Cardiac muscle cell (in vitro differentiated cells and primary cell): ENCODE data around the gene NPY2R. TPM values are rescaled to one million over a fixed set of nuclear protein-coding genes. Genes with fewer than 3 reads are reported as not detected.

Experiments used
- DNase-seq, 2 donors: peaks; one replicate each; pipeline versions ENCODE4 v3.0.0 to v3.0.0-alpha.2; 2010 to 2017; ENCODE audit warnings: low read depth in 1 of 2, low spot score in 1 of 2
- H3K27ac ChIP-seq: fragments of 200-600 bp; sonication (generic); 2 replicates; pipeline ENCODE4 v1.5.1; 2016
- H3K27me3 ChIP-seq: fragments of 200-600 bp; sonication (generic); 2 replicates; pipeline ENCODE4 v1.6.0; 2016; ENCODE audit warnings: control low read depth
- H3K36me3 ChIP-seq: fragments of 200-600 bp; sonication (generic); 2 replicates; pipeline ENCODE4 v1.5.1; 2016; ENCODE audit warnings: control low read depth
- H3K4me1 ChIP-seq: fragments of 200-600 bp; sonication (generic); 2 replicates; pipeline ENCODE4 v1.8.1; 2017; ENCODE audit warnings: low read depth, mild to moderate bottlenecking, mixed run types
- H3K4me3 ChIP-seq: fragments of 200-600 bp; sonication (generic); 2 replicates; pipeline ENCODE4 v1.5.1; 2016; ENCODE audit warnings: mild to moderate bottlenecking
- H3K9me3 ChIP-seq: fragments of 200-600 bp; sonication (generic); 2 replicates; pipeline ENCODE4 v1.5.1; 2017; ENCODE audit warnings: low read depth, mild to moderate bottlenecking, control low read depth
- polyA plus RNA-seq: library from polyadenylated mRNA; unstranded; fragments of >200 nt; fragmentation: Nextera tagmentation; extraction: Ambion mirVana; gene quantifications from 2 replicates; pipeline ENCODE4 v1.2.1, GENCODE V29; 2016
- total RNA-seq: library from RNA; depleted of rRNA; stranded (reverse); fragments of >200 nt; gene quantifications from 2 replicates; pipeline ENCODE4 v1.2.3, GENCODE V29; 2016
- TF ChIP-seq, protein P1 (sequence below): IDR thresholded peaks from 2 replicates; pipeline ENCODE4 v1.5.1; 2012; ENCODE audit warnings: low read depth, mild to moderate bottlenecking, low read length

NPY2R gene
- total and polyA plus RNA-seq, 2 experiments from 2014 or later, result not detected

DNA sequence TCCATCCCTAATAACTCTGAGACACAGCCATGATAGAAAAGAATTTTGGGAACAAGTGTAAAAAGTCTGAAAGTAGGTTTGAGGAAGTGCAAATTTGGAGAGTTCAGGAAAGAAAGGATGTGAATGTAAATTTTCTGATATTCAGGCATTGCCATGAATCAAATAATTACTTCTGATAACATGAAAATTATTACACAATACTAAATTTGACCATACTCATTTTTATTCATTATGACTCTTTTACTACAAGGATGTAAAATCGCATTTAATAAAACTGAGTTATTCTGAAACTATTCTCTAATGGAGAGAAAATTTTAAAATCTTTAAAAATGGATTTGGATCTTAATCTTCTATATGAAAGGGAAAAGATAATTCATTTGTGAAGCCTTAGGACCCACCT, 33.8 kb upstream of the NPY2R start:
- H3K4me3 ChIP-seq, result no peak overlapping the region
- no peak for DNase-seq
- TF ChIP-seq, protein P1, sequence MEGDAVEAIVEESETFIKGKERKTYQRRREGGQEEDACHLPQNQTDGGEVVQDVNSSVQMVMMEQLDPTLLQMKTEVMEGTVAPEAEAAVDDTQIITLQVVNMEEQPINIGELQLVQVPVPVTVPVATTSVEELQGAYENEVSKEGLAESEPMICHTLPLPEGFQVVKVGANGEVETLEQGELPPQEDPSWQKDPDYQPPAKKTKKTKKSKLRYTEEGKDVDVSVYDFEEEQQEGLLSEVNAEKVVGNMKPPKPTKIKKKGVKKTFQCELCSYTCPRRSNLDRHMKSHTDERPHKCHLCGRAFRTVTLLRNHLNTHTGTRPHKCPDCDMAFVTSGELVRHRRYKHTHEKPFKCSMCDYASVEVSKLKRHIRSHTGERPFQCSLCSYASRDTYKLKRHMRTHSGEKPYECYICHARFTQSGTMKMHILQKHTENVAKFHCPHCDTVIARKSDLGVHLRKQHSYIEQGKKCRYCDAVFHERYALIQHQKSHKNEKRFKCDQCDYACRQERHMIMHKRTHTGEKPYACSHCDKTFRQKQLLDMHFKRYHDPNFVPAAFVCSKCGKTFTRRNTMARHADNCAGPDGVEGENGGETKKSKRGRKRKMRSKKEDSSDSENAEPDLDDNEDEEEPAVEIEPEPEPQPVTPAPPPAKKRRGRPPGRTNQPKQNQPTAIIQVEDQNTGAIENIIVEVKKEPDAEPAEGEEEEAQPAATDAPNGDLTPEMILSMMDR, result no peak
- H3K9me3 ChIP-seq, result no peaks in the 10 kb centered on the region
- no peaks in the 10 kb centered on the region for H3K4me1 ChIP-seq
- no peak overlapping the region for H3K27ac ChIP-seq
- H3K27me3 ChIP-seq, result no peaks in the 10 kb centered on the region
- no peaks in the 10 kb centered on the region for H3K36me3 ChIP-seq

DNA sequence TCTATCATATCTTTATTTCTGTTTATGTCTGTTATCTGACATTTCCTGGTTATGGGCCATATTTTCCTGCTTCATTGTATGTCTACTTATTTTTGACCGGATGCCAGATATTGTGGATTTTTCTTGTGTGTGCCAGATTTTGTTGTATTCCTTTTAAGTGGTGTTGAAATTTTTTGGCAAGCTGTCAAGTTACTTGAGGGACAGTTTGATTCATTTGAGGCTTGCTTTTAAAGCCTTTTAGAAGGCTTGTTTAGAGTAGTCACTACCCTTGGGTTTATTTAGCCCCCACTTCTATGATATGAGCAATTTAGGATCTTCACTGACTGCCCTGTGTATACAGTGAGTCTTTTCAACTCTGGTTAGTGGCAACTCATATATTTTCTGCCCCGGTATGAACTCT, 29.2 kb upstream of the NPY2R start:
- Histone ChIP-seq H3K36me3 (no peaks in the 10 kb centered on the region), H3K27me3 (no peaks in the 10 kb centered on the region), H3K27ac (no peak overlapping the region), H3K9me3 (no peaks in the 10 kb centered on the region), H3K4me1 (no peaks in the 10 kb centered on the region), H3K4me3 (no peak overlapping the region)
- TF ChIP-seq, protein P1, result no peak
- peak in 1 of 2 donors; percentile 97 for DNase-seq

DNA sequence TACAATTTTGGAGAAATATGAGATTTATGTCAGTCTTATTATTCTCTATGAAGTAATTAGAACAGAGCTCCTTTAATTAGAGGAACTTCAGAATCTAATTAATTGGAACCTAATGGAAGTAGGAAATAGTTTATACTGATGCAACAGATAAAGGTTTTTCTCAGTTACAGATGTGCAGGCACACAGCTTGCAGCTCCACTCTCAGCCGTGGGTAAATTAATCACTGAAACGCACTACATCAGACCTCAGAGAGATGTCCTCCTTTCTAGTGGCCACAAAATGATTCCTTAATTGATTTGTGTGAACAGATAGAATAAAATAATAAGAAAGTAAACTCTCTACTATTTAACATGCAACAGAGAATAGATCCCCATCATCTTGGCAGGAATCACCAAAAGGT, 21.5 kb upstream of the NPY2R start:
- Histone ChIP-seq H3K9me3 (no peaks in the 10 kb centered on the region), H3K4me3 (no peak overlapping the region), H3K36me3 (no peaks in the 10 kb centered on the region), H3K27me3 (no peaks in the 10 kb centered on the region), H3K27ac (no peak overlapping the region), H3K4me1 (no peaks in the 10 kb centered on the region)
- DNase-seq, result no peak
- TF ChIP-seq, protein P1, result no peak

DNA sequence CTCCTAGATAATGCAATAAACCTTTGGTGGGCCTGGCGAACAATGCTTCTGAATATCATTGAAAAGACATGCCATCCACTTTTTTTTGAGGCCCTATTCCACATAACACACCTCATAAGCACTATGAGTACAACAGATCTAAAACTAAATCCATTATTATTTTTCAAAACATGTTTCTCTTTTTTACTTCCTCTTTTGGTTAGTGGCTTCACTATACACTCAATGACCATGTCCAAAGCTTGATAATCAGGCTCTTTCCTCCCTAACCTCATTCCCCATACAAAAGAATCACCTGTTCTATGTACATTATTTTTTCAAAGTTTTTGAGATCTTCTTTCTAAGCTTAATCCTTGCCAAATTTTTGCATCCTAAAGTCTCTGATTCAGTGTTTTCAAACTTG, 20.4 kb upstream of the NPY2R start:
- no peaks in the 10 kb centered on the region for H3K36me3 ChIP-seq

DNA sequence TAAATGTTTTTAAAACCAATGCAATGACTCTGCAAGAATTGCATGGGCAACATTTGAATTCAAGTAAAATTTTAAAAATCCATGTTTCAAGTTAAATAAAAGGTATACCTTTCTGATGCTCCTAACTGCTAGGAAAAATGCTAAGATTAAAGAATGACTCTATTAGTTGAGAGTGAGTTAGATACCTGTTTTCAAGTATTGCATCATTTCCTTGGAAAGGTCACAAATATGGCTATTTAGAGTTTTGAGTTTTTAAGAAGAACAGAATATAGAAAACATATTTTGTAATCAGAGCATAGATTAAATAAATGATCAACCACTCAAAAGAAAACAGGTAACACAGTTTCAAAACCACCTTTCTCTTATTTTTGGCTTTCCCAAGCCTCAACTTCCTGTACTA, 18.3 kb upstream of the NPY2R start:
- DNase-seq, result no peak
- TF ChIP-seq, protein P1, result no peak
- Histone ChIP-seq H3K4me1 (no peaks in the 10 kb centered on the region), H3K27me3 (no peaks in the 10 kb centered on the region), H3K36me3 (no peaks in the 10 kb centered on the region), H3K4me3 (no peak overlapping the region), H3K27ac (no peak overlapping the region), H3K9me3 (no peaks in the 10 kb centered on the region)

More for the DNA sequence above, 20.4 kb upstream of the NPY2R start:
- no peaks in the 10 kb centered on the region for H3K9me3 ChIP-seq
- H3K4me3 ChIP-seq, result no peak overlapping the region
- no peaks in the 10 kb centered on the region for H3K27me3 ChIP-seq
- DNase-seq, result no peak
- no peak overlapping the region for H3K27ac ChIP-seq
- H3K4me1 ChIP-seq, result no peaks in the 10 kb centered on the region
- TF ChIP-seq, protein P1, result no peak

DNA sequence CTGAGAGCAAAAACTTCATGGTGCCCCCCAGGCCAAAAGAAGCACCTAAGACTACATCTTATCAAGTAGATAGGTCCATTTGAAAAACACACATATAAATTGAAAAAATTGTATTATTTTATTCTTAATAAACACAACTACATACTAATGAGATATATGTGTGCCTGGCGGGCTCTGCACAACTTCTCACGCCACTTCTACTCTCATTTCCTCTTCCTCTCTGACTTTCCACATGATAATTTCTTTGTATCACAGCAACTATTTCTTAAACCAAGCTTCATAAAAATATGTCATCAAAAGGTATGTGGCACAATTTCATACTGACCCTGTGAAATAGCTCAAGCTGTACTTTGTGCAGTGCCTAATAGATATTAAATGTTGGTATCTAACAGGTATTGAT, 10.7 kb upstream of the NPY2R start:
- TF ChIP-seq, protein P1, result no peak
- DNase-seq, result no peak
- H3K9me3 ChIP-seq, result no peaks in the 10 kb centered on the region
- H3K36me3 ChIP-seq, result no peaks in the 10 kb centered on the region
- no peaks in the 10 kb centered on the region for H3K4me1 ChIP-seq
- H3K4me3 ChIP-seq, result no peak overlapping the region
- H3K27me3 ChIP-seq, result no peaks in the 10 kb centered on the region
- no peak overlapping the region for H3K27ac ChIP-seq
